HCT116 (cell line): ENCODE measurements around the gene SLC30A9. TPM values are rescaled to one million over a fixed set of nuclear protein-coding genes. Genes with fewer than 3 reads are reported as not detected.

Experiments
- ATAC-seq: fragments of 200-7000 bp; cut with Tn5 transposase; 2 replicates; pipeline ENCODE4 v1.9.1; 2020; ENCODE audit warnings: mild to moderate bottlenecking, moderate library complexity
- BruUV-seq: library from RNA; stranded (reverse); fragments of 400-500 nt; replicated peaks from 2 replicates; lab custom pipeline; 2021; lab: Mats Ljungman, UMichigan
- CTCF ChIA-PET: fragments of 300-600 bp; sonication (Branson Sonifier 250); formaldehyde crosslinking; loops from one replicate; lab custom pipeline; 2021; ENCODE audit warnings: antibody characterized with exemption; lab: Charles Lee
- POLR2A ChIA-PET: fragments of 300-600, 350-600 bp; sonication (Branson Sonifier 250); formaldehyde crosslinking; loops from one replicate; lab custom pipeline; 2021; ENCODE audit warnings: antibody characterized with exemption; lab: Charles Lee
- RAD21 ChIA-PET, 2 experiments: fragments of 300-600 bp; sonication (Branson Sonifier 250); formaldehyde crosslinking; loops; one replicate each; lab custom pipeline; 2023; ENCODE audit warnings: low total read pairs in 2 of 2; ENCODE audit not compliant: uncharacterized antibody in 2 of 2, unreplicated experiment in 2 of 2, low non-redundant PET in 1 of 2; lab: Charles Lee
- DNase-seq: peaks from one replicate; pipeline ENCODE4 v3.0.0-alpha.2; 2010; ENCODE audit warnings: low read depth, low spot score
- H2AFZ ChIP-seq: fragments of 200-600 bp; shearing (Covaris generic), sonication (generic); 2 replicates; pipeline ENCODE4 v1.6.1; 2017; ENCODE audit warnings: low read depth, mixed run types, mixed read lengths, antibody characterized with exemption, low read length; ENCODE audit not compliant: poor library complexity, severe bottlenecking
- H3K27ac ChIP-seq: 2 replicates; pipeline ENCODE4 v1.5.1; 2012; ENCODE audit warnings: low read depth, low read length
- H3K27me3 ChIP-seq: fragments of 200-600 bp; sonication (generic); 2 replicates; pipeline ENCODE4 v1.6.1; 2016; ENCODE audit warnings: mixed run types, low read length, mixed read lengths; ENCODE audit not compliant: insufficient read depth
- H3K36me3 ChIP-seq, 2 experiments: fragments of 200-500 bp in 1 of 2; fragments of 200-600 bp in 1 of 2; sonication (Bioruptor generic) in 1 of 2; sonication (generic) in 1 of 2; 2 replicates each; pipeline versions ENCODE4 v1.5.1 to v1.6.1; 2014 to 2016; ENCODE audit warnings: low read length in 2 of 2, inconsistent platforms in 1 of 2, mixed read lengths in 1 of 2, mixed run types in 1 of 2; ENCODE audit not compliant: insufficient read depth in 2 of 2, control insufficient read depth in 1 of 2
- H3K4me1 ChIP-seq, 2 experiments: fragments of 200-600 bp in 1 of 2; sonication (generic) in 1 of 2; 2 replicates each; pipeline versions ENCODE4 v1.5.1 to v1.6.1; 2012 to 2017; ENCODE audit warnings: low read length in 2 of 2, inconsistent platforms in 1 of 2, mild to moderate bottlenecking in 1 of 2, mixed read lengths in 1 of 2, mixed run types in 1 of 2, moderate library complexity in 1 of 2; ENCODE audit not compliant: insufficient read depth in 2 of 2, control insufficient read depth in 1 of 2
- H3K4me2 ChIP-seq: fragments of 200-600 bp; sonication (generic); 2 replicates; pipeline ENCODE4 v1.6.1; 2017; ENCODE audit warnings: mixed run types, low read length, mixed read lengths
- H3K4me3 ChIP-seq, 2 experiments: fragments of 200-600 bp in 1 of 2; sonication (generic) in 1 of 2; replicated peaks in 1 of 2; 2 replicates each; pipeline ENCODE4 v1.5.1; 2011 to 2016; ENCODE audit warnings: low read length in 2 of 2, control low read depth in 1 of 2, low read depth in 1 of 2, mild to moderate bottlenecking in 1 of 2, mixed read lengths in 1 of 2, mixed run types in 1 of 2
- H3K79me2 ChIP-seq: fragments of 200-600 bp; sonication (generic); 2 replicates; pipeline ENCODE4 v1.6.1; 2017; ENCODE audit warnings: mild to moderate bottlenecking, mixed run types, low read length, moderate library complexity, mixed read lengths; ENCODE audit not compliant: insufficient read depth
- H3K9ac ChIP-seq: fragments of 200-600 bp; sonication (generic); 2 replicates; pipeline ENCODE4 v1.6.1; 2016; ENCODE audit warnings: low read length, mixed read lengths
- H3K9me2 ChIP-seq: fragments of 200-600 bp; sonication (generic), shearing (Covaris generic); 2 replicates; pipeline ENCODE4 v1.6.1; 2017; ENCODE audit warnings: mixed run types, mild to moderate bottlenecking, moderate library complexity; ENCODE audit not compliant: insufficient read depth
- H3K9me3 ChIP-seq, 2 experiments: fragments of 200-500 bp in 1 of 2; fragments of 200-600 bp in 1 of 2; sonication (Bioruptor generic) in 1 of 2; sonication (generic) in 1 of 2; 2 replicates each; pipeline ENCODE4 v1.6.1; 2014 to 2017; ENCODE audit warnings: low read length in 2 of 2, mixed read lengths in 2 of 2, inconsistent platforms in 1 of 2, low read depth in 1 of 2, mild to moderate bottlenecking in 1 of 2, mixed run types in 1 of 2, moderate library complexity in 1 of 2; ENCODE audit not compliant: control insufficient read depth in 1 of 2, insufficient read depth in 1 of 2
- H4K20me1 ChIP-seq: fragments of 200-600 bp; sonication (generic), shearing (Covaris generic); 2 replicates; pipeline ENCODE4 v1.6.1; 2017; ENCODE audit warnings: mixed run types, mild to moderate bottlenecking, moderate library complexity; ENCODE audit not compliant: insufficient read depth
- CBX3 ChIP-seq: IDR thresholded peaks from 2 replicates; pipeline ENCODE4 v1.6.1; 2012; ENCODE audit warnings: low read depth
- POLR2AphosphoS5 ChIP-seq: IDR thresholded peaks from 2 replicates; pipeline ENCODE4 v1.6.1; 2011; ENCODE audit warnings: mild to moderate bottlenecking, low read depth, low read length, moderate library complexity
- RAD21 ChIP-seq: IDR thresholded peaks from 2 replicates; pipeline ENCODE4 v1.6.1; 2012; ENCODE audit warnings: low read depth, mild to moderate bottlenecking
- SP1 ChIP-seq: IDR thresholded peaks from 2 replicates; pipeline ENCODE4 v1.6.1; 2012; ENCODE audit warnings: low read depth
- TCF7L2 ChIP-seq: IDR thresholded peaks from 2 replicates; pipeline ENCODE4 v1.7.0; 2011; ENCODE audit warnings: borderline replicate concordance, inconsistent platforms; ENCODE audit not compliant: insufficient read depth, insufficient read length; ENCODE audit errors: extremely low read depth
- YY1 ChIP-seq: IDR thresholded peaks from 2 replicates; pipeline ENCODE4 v1.6.1; 2011; ENCODE audit warnings: low read length, low read depth, moderate library complexity, mild to moderate bottlenecking; ENCODE audit not compliant: insufficient replicate concordance; ENCODE audit errors: extremely low read depth
- ZFX ChIP-seq: fragments of 450-650 bp; IDR thresholded peaks from 2 replicates; pipeline ENCODE4 v1.6.1; 2017
- intact Hi-C: fragments of 100-400 bp; cut with micrococcal nuclease; formaldehyde crosslinking; loops from 2 replicates; pipeline ENCODE4 v1.10.0; 2022
- total RNA-seq: library from RNA; stranded (reverse); gene quantifications from one replicate; pipeline ENCODE4 v1.2.1, GENCODE V29; 2021; ENCODE audit not compliant: unreplicated experiment

Gene SLC30A9
- total RNA-seq, 1 experiment from 2014 or later = 67.4 TPM

- TF ChIP-seq POLR2AphosphoS5 = peak; percentile 91
Measured at GRCh38 chr4:41990365-41991111, at the start of gene SLC30A9 (continued).

- peaks cover 100% of the 10 kb centered on the region for H3K79me2 ChIP-seq
- H3K36me3 ChIP-seq = peaks cover 19 to 23% of the 10 kb centered on the region in 2 experiments
- ChIA-PET CTCF (no interaction called here), RAD21 (no interaction called here), POLR2A (no interaction called here)
- H3K4me1 ChIP-seq = peaks cover 7 to 10% of the 10 kb centered on the region in 2 experiments
- no peaks in the 10 kb centered on the region for H3K27me3 ChIP-seq
- no peaks in the 10 kb centered on the region for H3K9me3 ChIP-seq
- H3K4me3 ChIP-seq = no peak overlapping the region
- intact Hi-C loops = no loop called here
- H3K9me2 ChIP-seq = no peaks in the 10 kb centered on the region
- no peak overlapping the region for H2AFZ ChIP-seq
- no peak overlapping the region for H3K9ac ChIP-seq
- DNase-seq (no peak), ATAC-seq (no peak)
- no peak overlapping the region for H3K4me2 ChIP-seq
- H3K27ac ChIP-seq = no peak overlapping the region
- BruUV-seq = no TSS peak
- H4K20me1 ChIP-seq = 0 out of 2 replicates have a peak, but pooled peaks cover 4% of the 10 kb centered on the region
- TF ChIP-seq CBX3 = no peak
- TF ChIP-seq SP1 = no peak
- TF ChIP-seq YY1 = no peak
- TF ChIP-seq, all 23 proteins: peak for 0
Measured at GRCh38 chr4:41940834-41941233, 49.5 kb upstream of the SLC30A9 start.

- Histone ChIP-seq H4K20me1 (peaks cover 7% of the 10 kb centered on the region; the same call in 1 of the 2 replicates), H3K27ac (no peak overlapping the region), H3K79me2 (peaks cover 98% of the 10 kb centered on the region), H3K27me3 (no peaks in the 10 kb centered on the region), H3K9me3 (no peaks in the 10 kb centered on the region), H2AFZ (no peak overlapping the region), H3K36me3 (peaks cover 23 to 29% of the 10 kb centered on the region in 2 experiments), H3K9ac (no peak overlapping the region), H3K9me2 (no peaks in the 10 kb centered on the region), H3K4me3 (no peak overlapping the region), H3K4me1 (no peaks in the 10 kb centered on the region), H3K4me2 (no peak overlapping the region)
- CTCF ChIA-PET = no interaction called here
- intact Hi-C loops = no loop called here
- ATAC-seq (no peak), DNase-seq (no peak)
- TF ChIP-seq TCF7L2 (no peak), ZFX (no peak), RAD21 (no peak)
- no TSS peak for BruUV-seq
- RAD21 ChIA-PET = no interaction called here
- POLR2A ChIA-PET = no interaction called here
Measured at GRCh38 chr4:41943506-41943905, 46.8 kb upstream of the SLC30A9 start.
